Fibroblast of mammary gland (primary cell): ENCODE results near the gene GBX1.

Experiments
- DNase-seq: peaks from one replicate; pipeline ENCODE4 v3.0.0-alpha.2; 2010; ENCODE audit warnings: low read depth
- H3K4me3 ChIP-seq: 2 replicates; pipeline ENCODE4 v1.5.1; 2011; ENCODE audit warnings: low read depth, mild to moderate bottlenecking, low read length, moderate library complexity; ENCODE audit not compliant: control insufficient read depth
- CTCF ChIP-seq: conservative IDR thresholded peaks from 2 replicates; pipeline ENCODE4 v1.5.1; 2011; ENCODE audit warnings: low read depth, low read length, inconsistent platforms; ENCODE audit not compliant: control insufficient read depth, insufficient read depth

Gene GBX1

DNA sequence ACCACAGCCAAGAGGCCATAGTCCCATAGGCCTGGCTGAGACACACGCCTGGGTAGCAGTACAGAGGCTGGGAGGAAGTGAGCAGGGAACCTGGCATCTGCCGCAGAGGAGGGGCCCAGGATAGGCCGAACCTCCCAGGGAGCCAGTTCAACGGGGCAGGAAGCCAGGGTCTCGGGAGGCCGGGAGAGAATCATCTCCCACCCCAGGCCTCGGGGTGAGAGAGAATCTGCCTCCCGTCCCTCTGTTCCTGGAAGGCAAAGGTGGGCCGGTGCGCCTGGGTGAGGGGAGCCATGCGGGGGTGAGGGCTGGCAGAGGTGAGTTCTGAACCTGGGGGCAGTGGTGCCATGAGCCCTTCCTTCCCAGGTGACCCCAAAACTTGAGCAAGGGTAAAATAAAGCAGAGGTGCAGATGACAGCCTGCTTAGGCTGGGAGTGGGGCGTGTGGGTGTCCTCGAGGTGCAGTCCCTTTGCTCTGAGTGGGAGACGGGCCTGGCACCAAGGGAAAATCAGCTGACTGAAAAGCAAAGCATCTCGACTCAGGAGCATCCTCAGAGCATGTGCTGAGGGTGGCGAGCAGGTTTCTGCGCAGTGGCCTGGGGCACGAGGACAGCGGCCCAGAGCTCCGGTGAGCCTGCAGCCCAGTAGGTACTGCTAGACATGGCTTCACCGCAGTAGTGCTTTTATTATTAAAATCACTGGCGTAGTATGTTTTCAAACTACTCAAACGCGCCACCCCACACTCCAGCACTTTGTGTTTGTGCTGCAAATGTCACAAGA is 65.7 kb downstream of the GBX1 start:
- no peak for TF ChIP-seq CTCF
- DNase-seq, result no peak
- no peak overlapping the region for H3K4me3 ChIP-seq

DNA sequence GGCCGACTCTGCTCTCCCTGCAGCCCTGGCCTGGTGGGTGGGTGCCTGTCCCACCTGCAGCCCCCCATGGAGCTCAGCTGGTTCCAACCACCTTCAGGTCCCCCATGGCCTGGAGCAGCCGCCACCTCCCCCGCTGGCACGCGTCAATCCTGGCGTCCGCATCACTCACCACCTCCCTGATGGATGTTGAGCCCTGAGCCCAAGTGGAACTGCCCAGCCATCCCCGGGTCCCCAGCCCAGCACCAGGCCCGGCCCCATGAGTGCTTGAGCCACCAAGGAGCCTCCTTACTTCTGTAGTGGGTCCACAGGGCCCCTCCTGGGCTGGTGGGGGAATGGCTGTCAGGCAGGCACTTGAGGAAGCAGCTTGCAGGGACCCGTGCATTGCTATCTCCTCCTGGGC is 66.6 kb downstream of the GBX1 start:
- no peak overlapping the region for H3K4me3 ChIP-seq
- no peak for DNase-seq
- no peak for TF ChIP-seq CTCF

DNA sequence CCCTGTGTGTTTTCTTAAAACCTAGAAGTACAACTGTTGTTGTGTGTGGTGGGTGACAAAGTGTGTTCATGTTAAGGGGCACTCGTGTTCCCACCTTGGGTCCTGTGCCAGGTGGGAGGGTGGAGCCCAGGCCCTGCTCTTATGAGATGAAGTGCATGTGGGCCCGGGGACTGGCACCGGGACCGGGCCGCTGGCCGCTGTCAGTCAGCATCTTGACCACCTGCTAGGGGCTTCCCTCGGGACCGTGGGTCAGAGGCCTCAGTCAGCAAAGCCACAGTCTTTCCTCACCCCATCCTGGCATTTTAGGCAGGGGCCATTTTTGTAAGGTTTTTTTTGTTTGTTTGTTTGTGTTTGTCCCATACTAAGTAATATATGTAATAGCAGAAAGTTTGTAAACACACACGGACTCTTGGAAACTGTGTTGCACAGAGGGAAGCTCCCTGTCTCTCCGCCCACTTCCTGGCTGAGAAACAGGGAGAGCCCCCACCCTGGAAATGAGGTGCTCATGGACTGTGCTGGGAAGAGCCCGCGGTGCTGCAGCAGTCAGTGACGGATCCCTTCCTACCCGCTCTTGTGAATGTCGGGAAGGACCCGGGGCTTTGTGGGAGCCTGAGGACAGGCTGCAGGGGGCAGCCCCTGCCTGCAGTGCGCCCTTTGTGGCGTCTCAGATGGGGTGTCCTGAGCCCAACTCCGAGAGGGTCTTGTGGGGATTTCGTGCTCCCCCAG is 67.8 kb downstream of the GBX1 start:
- no peak overlapping the region for H3K4me3 ChIP-seq
- DNase-seq, result no peak
- TF ChIP-seq CTCF, result no peak
